ENCODE results near the gene DUSP8. TPM values are rescaled to one million over a fixed set of nuclear protein-coding genes. Genes with fewer than 3 reads are reported as not detected.
"Not testable (repeated sequence)": the region's sequence is repeated elsewhere in the genome, so short reads cannot be mapped to it uniquely, and the experiment has no call there.

The DUSP8 gene
- total and polyA plus RNA-seq, 4 donors, result 2.3 to 39.3 (median 8.0) TPM

DNA sequence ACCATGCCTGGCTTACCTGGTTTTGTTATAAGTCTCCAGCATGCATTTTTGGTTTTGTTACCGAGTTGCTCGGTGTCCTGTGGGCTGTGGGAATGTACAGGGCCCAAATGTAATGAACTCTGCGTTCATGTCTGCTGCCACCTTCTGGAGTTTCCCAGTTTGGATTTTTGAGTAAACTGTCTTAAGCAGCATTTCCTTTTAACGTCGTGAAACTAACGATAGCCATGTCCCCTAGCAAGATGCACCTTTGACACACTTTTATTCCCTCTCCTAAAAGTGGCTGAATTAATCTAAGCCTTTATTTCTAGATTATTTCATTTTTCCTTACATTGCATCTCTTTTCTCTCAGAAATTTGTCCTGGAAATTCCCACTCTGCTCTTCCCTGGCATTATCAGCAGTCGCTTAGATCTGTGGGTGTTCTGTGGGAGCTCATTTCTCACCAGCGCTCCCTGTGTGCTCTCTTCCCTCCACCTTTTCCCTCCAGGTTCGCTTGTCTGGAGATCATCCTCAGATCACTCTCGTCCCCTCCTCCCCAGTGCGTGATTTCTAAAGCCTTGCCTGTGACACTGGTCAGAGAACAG, 24.0 kb upstream of the DUSP8 start:
- H3K9me3 ChIP-seq (ENCODE audit: control insufficient read depth, low read length); H3K27me3 ChIP-seq (ENCODE audit: control insufficient read depth in 1 of 2, insufficient read depth in 2 of 2, low read length in 1 of 2); DNase-seq; H3K27ac ChIP-seq (ENCODE audit: low read depth in 1 of 2, low read length in 2 of 2); intact Hi-C loops (cut with DNase I); H3K36me3 ChIP-seq (ENCODE audit: control insufficient read depth in 1 of 2, insufficient read depth in 2 of 2, low read length in 1 of 2); H3K4me3 ChIP-seq (ENCODE audit: low read length in 2 of 2); H3K4me1 ChIP-seq (ENCODE audit: control insufficient read depth in 1 of 2, insufficient read depth in 2 of 2, low read length in 2 of 2); ATAC-seq (ENCODE audit: low FRiP score): not testable (repeated sequence)
- 51 to 54% methylated on average over 11 of the region's 11 CpGs for WGBS, 2 donors

GRCh38 chr11:1592628-1593027, 20.6 kb upstream of the DUSP8 start:
- H3K27ac ChIP-seq (ENCODE audit: low read depth in 1 of 2, low read length in 2 of 2), result no peak overlapping the region
- intact Hi-C loops (cut with DNase I), result no loop called here
- H3K4me3 ChIP-seq (ENCODE audit: low read length in 2 of 2), result no peak overlapping the region
- WGBS, 2 donors, result 84 to 86% methylated on average over 9 of the region's 9 CpGs
- ATAC-seq (ENCODE audit: low FRiP score), result no peak
- no peaks in the 10 kb centered on the region for H3K27me3 ChIP-seq (ENCODE audit: control insufficient read depth in 1 of 2, insufficient read depth in 2 of 2, low read length in 1 of 2)
- no peaks in the 10 kb centered on the region for H3K9me3 ChIP-seq (ENCODE audit: control insufficient read depth, low read length)
- DNase-seq, result no peak
- H3K4me1 ChIP-seq (ENCODE audit: control insufficient read depth in 1 of 2, insufficient read depth in 2 of 2, low read length in 2 of 2), result no peaks in the 10 kb centered on the region
- no peaks in the 10 kb centered on the region for H3K36me3 ChIP-seq (ENCODE audit: control insufficient read depth in 1 of 2, insufficient read depth in 2 of 2, low read length in 1 of 2)

DNA sequence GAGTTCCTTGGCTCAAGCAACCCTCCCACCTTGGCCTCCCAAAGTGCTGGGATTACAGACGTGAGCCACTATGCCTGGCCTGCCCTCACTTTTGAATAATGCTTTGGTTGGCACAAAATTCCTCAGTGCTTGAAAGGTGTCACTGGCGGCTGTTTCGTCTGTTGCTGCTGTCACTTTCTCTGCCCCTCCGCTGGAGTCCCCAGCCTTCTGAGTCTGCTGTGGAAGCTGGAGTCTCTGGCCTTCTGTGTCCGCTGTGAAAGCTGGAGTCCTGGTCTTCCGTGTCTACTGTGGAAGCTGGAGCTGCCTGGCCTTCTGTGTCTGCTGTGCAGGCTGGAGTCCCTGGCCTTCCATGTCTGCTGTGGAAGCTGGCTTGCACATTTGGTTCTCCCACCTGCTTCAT, 17.9 kb upstream of the DUSP8 start:
- Histone ChIP-seq H3K27ac (ENCODE audit: low read depth in 1 of 2, low read length in 2 of 2) (no peak overlapping the region), H3K27me3 (ENCODE audit: control insufficient read depth in 1 of 2, insufficient read depth in 2 of 2, low read length in 1 of 2) (no peaks in the 10 kb centered on the region), H3K9me3 (ENCODE audit: control insufficient read depth, low read length) (no peaks in the 10 kb centered on the region), H3K4me3 (ENCODE audit: low read length in 2 of 2) (no peak overlapping the region), H3K4me1 (ENCODE audit: control insufficient read depth in 1 of 2, insufficient read depth in 2 of 2, low read length in 2 of 2) (no peaks in the 10 kb centered on the region), H3K36me3 (ENCODE audit: control insufficient read depth in 1 of 2, insufficient read depth in 2 of 2, low read length in 1 of 2) (no peaks in the 10 kb centered on the region)
- no peak for ATAC-seq (ENCODE audit: low FRiP score)
- WGBS, 2 donors, result 89 to 91% methylated on average over 6 of the region's 6 CpGs
- intact Hi-C loops (cut with DNase I), result no loop called here
- no peak for DNase-seq

DNA sequence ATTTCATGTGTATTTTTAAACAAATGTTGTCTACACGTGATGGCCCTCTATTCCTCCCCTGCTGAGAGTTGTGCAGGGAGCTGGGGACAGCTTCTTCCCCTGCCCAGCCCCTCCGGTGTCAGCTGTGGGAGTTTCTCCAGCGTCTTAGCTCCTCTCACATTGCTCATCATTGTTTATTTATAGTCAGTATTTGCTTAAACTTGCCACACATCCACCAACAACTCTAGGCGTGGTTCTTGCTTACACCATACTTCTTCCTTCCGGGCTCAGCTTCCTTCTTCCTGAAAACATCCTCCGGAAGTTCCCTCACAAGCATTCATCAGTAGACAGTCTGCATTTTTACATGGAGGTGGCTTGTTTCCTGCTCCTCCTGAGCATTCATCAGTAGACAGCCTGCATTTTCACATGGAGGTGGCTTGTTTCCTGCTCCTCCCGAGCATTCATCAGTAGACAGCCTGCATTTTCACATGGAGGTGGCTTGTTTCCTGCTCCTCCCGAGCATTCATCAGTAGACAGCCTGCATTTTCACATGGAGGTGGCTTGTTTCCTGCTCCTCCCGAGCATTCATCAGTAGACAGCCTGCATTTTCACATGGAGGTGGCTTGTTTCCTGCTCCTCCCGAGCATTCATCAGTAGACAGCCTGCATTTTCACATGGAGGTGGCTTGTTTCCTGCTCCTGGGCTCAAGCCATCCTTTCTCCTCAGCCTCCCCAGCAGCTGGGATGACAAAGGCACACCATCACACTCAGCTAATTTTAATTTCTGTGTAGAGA, 17.3 kb upstream of the DUSP8 start:
- WGBS, 2 donors, result 69 to 82% methylated on average over 7 to 8 of the region's 10 CpGs
- H3K4me3 ChIP-seq (ENCODE audit: low read length in 2 of 2); H3K4me1 ChIP-seq (ENCODE audit: control insufficient read depth in 1 of 2, insufficient read depth in 2 of 2, low read length in 2 of 2); H3K27ac ChIP-seq (ENCODE audit: low read depth in 1 of 2, low read length in 2 of 2); H3K27me3 ChIP-seq (ENCODE audit: control insufficient read depth in 1 of 2, insufficient read depth in 2 of 2, low read length in 1 of 2); DNase-seq; intact Hi-C loops (cut with DNase I); ATAC-seq (ENCODE audit: low FRiP score); H3K36me3 ChIP-seq (ENCODE audit: control insufficient read depth in 1 of 2, insufficient read depth in 2 of 2, low read length in 1 of 2); H3K9me3 ChIP-seq (ENCODE audit: control insufficient read depth, low read length): not testable (repeated sequence)

DNA sequence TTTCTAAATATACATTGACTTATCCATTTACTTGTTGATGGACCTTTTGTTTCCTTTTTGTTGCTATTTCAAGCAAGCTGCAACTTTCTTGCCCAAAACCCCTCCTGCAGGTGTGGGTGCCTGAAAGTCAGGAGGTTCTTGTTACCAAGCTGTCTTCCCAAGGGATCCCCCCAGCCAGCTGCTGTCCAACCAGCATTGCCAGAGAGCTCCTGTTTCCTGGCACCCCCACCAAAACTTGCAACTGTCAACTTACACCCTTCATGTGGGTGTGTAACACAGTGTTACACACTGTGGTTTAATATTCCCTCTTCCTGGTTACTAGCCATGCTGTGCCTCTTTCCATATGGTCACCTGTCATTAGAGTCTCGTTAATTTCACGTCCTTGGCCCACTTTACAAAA, 14.6 kb upstream of the DUSP8 start:
- no peaks in the 10 kb centered on the region for H3K27me3 ChIP-seq (ENCODE audit: control insufficient read depth in 1 of 2, insufficient read depth in 2 of 2, low read length in 1 of 2)
- no peak for DNase-seq
- intact Hi-C loops (cut with DNase I), result no loop called here
- ATAC-seq (ENCODE audit: low FRiP score), result no peak
- no peaks in the 10 kb centered on the region for H3K4me1 ChIP-seq (ENCODE audit: control insufficient read depth in 1 of 2, insufficient read depth in 2 of 2, low read length in 2 of 2)
- WGBS, 2 donors, result 91 to 92% methylated on average over 2 of the region's 2 CpGs
- no peaks in the 10 kb centered on the region for H3K9me3 ChIP-seq (ENCODE audit: control insufficient read depth, low read length)
- no peak overlapping the region for H3K27ac ChIP-seq (ENCODE audit: low read depth in 1 of 2, low read length in 2 of 2)
- no peaks in the 10 kb centered on the region for H3K36me3 ChIP-seq (ENCODE audit: control insufficient read depth in 1 of 2, insufficient read depth in 2 of 2, low read length in 1 of 2)
- H3K4me3 ChIP-seq (ENCODE audit: low read length in 2 of 2), result no peak overlapping the region

- H3K27me3 ChIP-seq (ENCODE audit: control insufficient read depth in 1 of 2, insufficient read depth in 2 of 2, low read length in 1 of 2); ATAC-seq (ENCODE audit: low FRiP score); H3K27ac ChIP-seq (ENCODE audit: low read depth in 1 of 2, low read length in 2 of 2); intact Hi-C loops (cut with DNase I); H3K4me3 ChIP-seq (ENCODE audit: low read length in 2 of 2); DNase-seq; H3K4me1 ChIP-seq (ENCODE audit: control insufficient read depth in 1 of 2, insufficient read depth in 2 of 2, low read length in 2 of 2); H3K36me3 ChIP-seq (ENCODE audit: control insufficient read depth in 1 of 2, insufficient read depth in 2 of 2, low read length in 1 of 2); H3K9me3 ChIP-seq (ENCODE audit: control insufficient read depth, low read length): not testable (repeated sequence)
- WGBS, 2 donors, result 95 to 96% methylated on average over 9 of the region's 9 CpGs
Measured at GRCh38 chr11:1584661-1585370, 12.7 kb upstream of the DUSP8 start, which contains the start of gene KRTAP5-1. Gene KRTAP5-1 (minus strand): TSS chr11:1585283. CDS start chr11:1585249, 34 bp downstream.

- DNase-seq; H3K36me3 ChIP-seq (ENCODE audit: control insufficient read depth in 1 of 2, insufficient read depth in 2 of 2, low read length in 1 of 2); H3K4me1 ChIP-seq (ENCODE audit: control insufficient read depth in 1 of 2, insufficient read depth in 2 of 2, low read length in 2 of 2); H3K27ac ChIP-seq (ENCODE audit: low read depth in 1 of 2, low read length in 2 of 2); H3K27me3 ChIP-seq (ENCODE audit: control insufficient read depth in 1 of 2, insufficient read depth in 2 of 2, low read length in 1 of 2); ATAC-seq (ENCODE audit: low FRiP score); H3K4me3 ChIP-seq (ENCODE audit: low read length in 2 of 2); intact Hi-C loops (cut with DNase I); H3K9me3 ChIP-seq (ENCODE audit: control insufficient read depth, low read length): not testable (repeated sequence)
- WGBS, 2 donors, result 80 to 81% methylated on average over 2 of the region's 2 CpGs
Measured at GRCh38 chr11:1582909-1583308, 10.8 kb upstream of the DUSP8 start.

DNA sequence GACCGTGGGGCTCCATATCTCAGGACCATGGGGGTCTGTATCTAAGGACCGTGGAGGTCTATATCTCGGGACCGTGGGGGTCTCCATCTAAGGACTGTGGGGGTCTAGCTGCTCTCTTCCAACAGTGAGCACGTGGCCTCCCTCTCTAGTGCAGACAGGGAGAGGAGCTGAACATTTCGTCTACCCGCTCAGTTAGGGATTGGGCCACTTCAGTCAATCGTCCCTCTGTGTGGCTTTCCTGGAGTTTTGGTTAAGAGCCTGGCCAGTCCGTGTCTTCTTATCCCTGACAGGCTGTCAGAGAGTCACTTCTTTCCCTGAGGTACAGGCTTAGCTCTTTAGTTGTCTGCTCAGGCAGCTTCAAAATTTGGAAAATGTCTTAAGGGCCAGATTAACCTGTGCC, 9.9 kb upstream of the DUSP8 start:
- 92 to 93% methylated on average over 9 of the region's 9 CpGs for WGBS, 2 donors
- DNase-seq (no peak), ATAC-seq (ENCODE audit: low FRiP score) (no peak)
- no peak overlapping the region for H3K27ac ChIP-seq (ENCODE audit: low read depth in 1 of 2, low read length in 2 of 2)
- H3K4me3 ChIP-seq (ENCODE audit: low read length in 2 of 2), result no peak overlapping the region
- no peaks in the 10 kb centered on the region for H3K4me1 ChIP-seq (ENCODE audit: control insufficient read depth in 1 of 2, insufficient read depth in 2 of 2, low read length in 2 of 2)
- H3K27me3 ChIP-seq (ENCODE audit: control insufficient read depth in 1 of 2, insufficient read depth in 2 of 2, low read length in 1 of 2), result no peaks in the 10 kb centered on the region
- no peaks in the 10 kb centered on the region for H3K36me3 ChIP-seq (ENCODE audit: control insufficient read depth in 1 of 2, insufficient read depth in 2 of 2, low read length in 1 of 2)
- intact Hi-C loops (cut with DNase I), result no loop called here
- H3K9me3 ChIP-seq (ENCODE audit: control insufficient read depth, low read length), result peaks cover 3% of the 10 kb centered on the region
